Activated CD4-positive, alpha-beta memory T cell treated with anti-CD3 and anti-CD28 coated beads for 36 hours (primary cell): ENCODE measurements around the gene TBCC. TPM values are rescaled to one million over a fixed set of nuclear protein-coding genes. Genes with fewer than 3 reads are reported as not detected.

Experiments
- CTCF ChIA-PET: fragments of 350-600 bp; sonication (Branson Sonifier 250); formaldehyde crosslinking; loops from one replicate; lab custom pipeline; 2021; ENCODE audit warnings: antibody characterized with exemption, inconsistent platforms; lab: Charles Lee
- POLR2A ChIA-PET: fragments of 350-600 bp; sonication (Branson Sonifier 250); formaldehyde crosslinking; loops from one replicate; lab custom pipeline; 2021; ENCODE audit warnings: antibody characterized with exemption; lab: Charles Lee
- DNase-seq: peaks from one replicate; pipeline ENCODE4 v3.0.0-alpha.2; 2020
- H3K27ac Mint-ChIP-seq: one replicate; pipeline ENCODE4 v1.8.0; 2021; ENCODE audit warnings: mixed read lengths
- H3K27me3 Mint-ChIP-seq: one replicate; pipeline ENCODE4 v1.8.0; 2021; ENCODE audit warnings: mixed read lengths
- H3K36me3 Mint-ChIP-seq: one replicate; pipeline ENCODE4 v1.8.0; 2021; ENCODE audit warnings: mixed read lengths
- H3K4me1 Mint-ChIP-seq: one replicate; pipeline ENCODE4 v1.8.0; 2021; ENCODE audit warnings: low read depth, mixed read lengths
- H3K4me3 Mint-ChIP-seq: one replicate; pipeline ENCODE4 v1.8.0; 2021; ENCODE audit warnings: mild to moderate bottlenecking, mixed read lengths
- H3K9me3 Mint-ChIP-seq: one replicate; pipeline ENCODE4 v1.8.0; 2021; ENCODE audit warnings: mixed read lengths
- intact Hi-C: fragments of 100-400 bp; cut with micrococcal nuclease; formaldehyde crosslinking; loops from one replicate; pipeline ENCODE4 v1.15.1; 2023
- total RNA-seq, 2 experiments: library from RNA; stranded (reverse); gene quantifications; one replicate each; pipeline ENCODE4 v1.2.3, GENCODE V29; 2021

TBCC gene
- 10 to 100 TPM; 17.3 TPM for total RNA-seq

GRCh38 chr6:42745640-42746462 is at the start of gene TBCC:
TSS of gene TBCC (minus strand) at chr6:42746103. CDS start at chr6:42746073, 30 bp downstream.
- H3K27ac Mint-ChIP-seq: peak within 1 kb of the TSS; percentile 96
- peak; percentile 97 for DNase-seq
- H3K4me1 Mint-ChIP-seq: peaks cover 24% of the 10 kb centered on the region
- intact Hi-C loops: loop anchor here (1.0 to 10.0 kb wide), 9 partner anchors 20 to 429 kb away; partner anchors contain the start of genes BICRAL, CNPY3, PPP2R5D and RPL7L1
- POLR2A ChIA-PET: interaction anchor here (0.6 to 5.4 kb wide), 14 partner anchors 16 to 478 kb away, joined by 3 to 97 read pairs (median 7); partner anchors contain the start of genes BICRAL, CNPY3, KLC4 and MRPL2
- no peaks in the 10 kb centered on the region for H3K27me3 Mint-ChIP-seq
- H3K9me3 Mint-ChIP-seq: peaks cover 2% of the 10 kb centered on the region
- CTCF ChIA-PET: interaction anchor here (0.9 to 4.1 kb wide), 10 partner anchors 19 to 959 kb away, joined by 3 to 25 read pairs (median 3); partner anchors contain the start of genes RPL7L1 and TOMM6
- peak within 1 kb of the TSS; percentile 99 for H3K4me3 Mint-ChIP-seq
- H3K36me3 Mint-ChIP-seq: peaks cover 8% of the 10 kb centered on the region

GRCh38 chr6:42795651-42796050 is 49.7 kb upstream of the TBCC start:
- H3K9me3 Mint-ChIP-seq: no peaks in the 10 kb centered on the region
- DNase-seq: no peak
- H3K4me1 Mint-ChIP-seq: peaks cover 16% of the 10 kb centered on the region
- intact Hi-C loops: no loop called here
- no peaks in the 10 kb centered on the region for H3K36me3 Mint-ChIP-seq
- no peak overlapping the region for H3K27ac Mint-ChIP-seq
- H3K4me3 Mint-ChIP-seq: no peak overlapping the region
- H3K27me3 Mint-ChIP-seq: no peaks in the 10 kb centered on the region
- CTCF ChIA-PET: interaction anchor here (1.0 kb wide), 1 partner anchor 13 kb away, joined by 3 read pairs; no protein-coding TSS in a partner anchor
- POLR2A ChIA-PET: no interaction called here

GRCh38 chr6:42791706-42792320 is 45.9 kb upstream of the TBCC start:
- POLR2A ChIA-PET: interaction anchor here (0.5 to 1.3 kb wide), 2 partner anchors 9 to 10 kb away, joined by 3 to 4 read pairs; no protein-coding TSS in a partner anchor
- Mint-ChIP-seq H3K9me3 (no peaks in the 10 kb centered on the region), H3K27me3 (no peaks in the 10 kb centered on the region), H3K4me3 (no peak overlapping the region), H3K36me3 (peaks cover 3% of the 10 kb centered on the region), H3K4me1 (peaks cover 37% of the 10 kb centered on the region), H3K27ac (no peak overlapping the region)
- CTCF ChIA-PET: no interaction called here
- no peak for DNase-seq
- intact Hi-C loops: no loop called here

- Mint-ChIP-seq H3K27me3 (no peaks in the 10 kb centered on the region), H3K9me3 (no peaks in the 10 kb centered on the region), H3K36me3 (peaks cover 6% of the 10 kb centered on the region), H3K4me1 (peaks cover 28% of the 10 kb centered on the region), H3K4me3 (no peak overlapping the region), H3K27ac (peak overlapping the region; percentile 49)
- DNase-seq: peak; percentile 35
- POLR2A ChIA-PET: interaction anchor here (1.3 kb wide), 1 partner anchor 9 kb away, joined by 4 read pairs; the partner anchor contains the start of gene BICRAL
- CTCF ChIA-PET: interaction anchor here (0.6 to 1.0 kb wide), 4 partner anchors 9 to 65 kb away, joined by 3 to 4 read pairs (median 3); partner anchors contain the start of gene BICRAL
- intact Hi-C loops: no loop called here
Measured at GRCh38 chr6:42790549-42791181, 44.8 kb upstream of the TBCC start.

GRCh38 chr6:42788671-42789070 is 42.8 kb upstream of the TBCC start:
- H3K4me3 Mint-ChIP-seq: no peak overlapping the region
- peak overlapping the region; percentile 43 for H3K27ac Mint-ChIP-seq
- ChIA-PET POLR2A (no interaction called here), CTCF (interaction anchor here (0.6 to 1.5 kb wide), 2 partner anchors 108 to 127 kb away, joined by 4 to 6 read pairs; no protein-coding TSS in a partner anchor)
- no peaks in the 10 kb centered on the region for H3K27me3 Mint-ChIP-seq
- DNase-seq: no peak
- peaks cover 17% of the 10 kb centered on the region for H3K36me3 Mint-ChIP-seq
- no peaks in the 10 kb centered on the region for H3K9me3 Mint-ChIP-seq
- intact Hi-C loops: no loop called here
- H3K4me1 Mint-ChIP-seq: peaks cover 28% of the 10 kb centered on the region

GRCh38 chr6:42787063-42787472 is 41.2 kb upstream of the TBCC start:
- Mint-ChIP-seq H3K4me1 (peaks cover 28% of the 10 kb centered on the region), H3K4me3 (no peak overlapping the region), H3K9me3 (no peaks in the 10 kb centered on the region), H3K27ac (no peak overlapping the region), H3K27me3 (no peaks in the 10 kb centered on the region), H3K36me3 (peaks cover 19% of the 10 kb centered on the region)
- intact Hi-C loops: no loop called here
- CTCF ChIA-PET: interaction anchor here (1.1 to 1.4 kb wide), 2 partner anchors 17 to 60 kb away, joined by 3 to 4 read pairs; no protein-coding TSS in a partner anchor
- POLR2A ChIA-PET: interaction anchor here (0.6 to 9.2 kb wide), 3 partner anchors 15 to 755 kb away, joined by 4 to 108 read pairs (median 97); partner anchors contain the start of gene TBCC
- no peak for DNase-seq

- Mint-ChIP-seq H3K27ac (no peak overlapping the region), H3K4me1 (peaks cover 28% of the 10 kb centered on the region), H3K4me3 (no peak overlapping the region), H3K9me3 (no peaks in the 10 kb centered on the region), H3K36me3 (peaks cover 19% of the 10 kb centered on the region), H3K27me3 (no peaks in the 10 kb centered on the region)
- ChIA-PET CTCF (interaction anchor here (0.9 to 1.4 kb wide), 3 partner anchors 17 to 59 kb away, joined by 3 to 4 read pairs (median 3); partner anchors contain the start of gene TBCC), POLR2A (interaction anchor here (0.6 to 9.2 kb wide), 3 partner anchors 14 to 755 kb away, joined by 4 to 108 read pairs (median 97); partner anchors contain the start of gene TBCC)
- intact Hi-C loops: no loop called here
- no peak for DNase-seq
Measured at GRCh38 chr6:42786525-42786985, 40.7 kb upstream of the TBCC start.

GRCh38 chr6:42784717-42785498 is 39.0 kb upstream of the TBCC start:
- H3K27ac Mint-ChIP-seq: no peak overlapping the region
- peak overlapping the region; percentile 92 for H3K4me3 Mint-ChIP-seq

GRCh38 chr6:42783876-42784642 is 38.2 kb upstream of the TBCC start:
- peaks cover 16% of the 10 kb centered on the region for H3K36me3 Mint-ChIP-seq
- H3K4me1 Mint-ChIP-seq: peaks cover 26% of the 10 kb centered on the region
- H3K9me3 Mint-ChIP-seq: no peaks in the 10 kb centered on the region
- ChIA-PET CTCF (no interaction called here), POLR2A (interaction anchor here (0.8 to 9.2 kb wide), 4 partner anchors 12 to 146 kb away, joined by 3 to 108 read pairs (median 57); partner anchors contain the start of genes CNPY3, RPL7L1 and TBCC)
- no peak overlapping the region for H3K27ac Mint-ChIP-seq
- no peak for DNase-seq
- intact Hi-C loops: loop anchor here (5.0 kb wide), 2 partner anchors 38 to 57 kb away; no protein-coding TSS in a partner anchor
- no peaks in the 10 kb centered on the region for H3K27me3 Mint-ChIP-seq
- H3K4me3 Mint-ChIP-seq: peak overlapping the region; percentile 92

More at GRCh38 chr6:42784717-42785498, 39.0 kb upstream of the TBCC start:
- DNase-seq: no peak
- peaks cover 25% of the 10 kb centered on the region for H3K4me1 Mint-ChIP-seq
- no peaks in the 10 kb centered on the region for H3K9me3 Mint-ChIP-seq
- ChIA-PET POLR2A (interaction anchor here (3.9 to 9.2 kb wide), 3 partner anchors 12 to 95 kb away, joined by 17 to 108 read pairs (median 97); partner anchors contain the start of genes RPL7L1 and TBCC), CTCF (interaction anchor here (0.8 kb wide), 1 partner anchor 15 kb away, joined by 5 read pairs; no protein-coding TSS in a partner anchor)
- intact Hi-C loops: loop anchor here (5.0 kb wide), 2 partner anchors 37 to 58 kb away; no protein-coding TSS in a partner anchor
- peaks cover 17% of the 10 kb centered on the region for H3K36me3 Mint-ChIP-seq
- no peaks in the 10 kb centered on the region for H3K27me3 Mint-ChIP-seq
